ENCODE data around the gene SYK. TPM values are rescaled to one million over a fixed set of nuclear protein-coding genes. Genes with fewer than 3 reads are reported as not detected.
"Not testable (repeated sequence)": the region's sequence is repeated elsewhere in the genome, so short reads cannot be mapped to it uniquely, and the experiment has no call there.

The SYK gene
- total RNA-seq (2014; rRNA removed; shearing (Covaris generic)): 0.76 and 0.99 TPM in 2 replicates

GRCh38 chr9:90801241-90801972 lies at the start of gene SYK:
SYK (plus strand) TSS chr9:90801819; CDS start chr9:90843899, 42,080 bp downstream.
- DNase-seq (ENCODE audit: low spot score): no peak

GRCh38 chr9:90755514-90756371 lies 45.9 kb upstream of the SYK start:
- DNase-seq (ENCODE audit: low spot score): peak; percentile 24

GRCh38 chr9:90760577-90760976 lies 41.0 kb upstream of the SYK start:
- DNase-seq (ENCODE audit: low spot score): not testable (repeated sequence)

DNA sequence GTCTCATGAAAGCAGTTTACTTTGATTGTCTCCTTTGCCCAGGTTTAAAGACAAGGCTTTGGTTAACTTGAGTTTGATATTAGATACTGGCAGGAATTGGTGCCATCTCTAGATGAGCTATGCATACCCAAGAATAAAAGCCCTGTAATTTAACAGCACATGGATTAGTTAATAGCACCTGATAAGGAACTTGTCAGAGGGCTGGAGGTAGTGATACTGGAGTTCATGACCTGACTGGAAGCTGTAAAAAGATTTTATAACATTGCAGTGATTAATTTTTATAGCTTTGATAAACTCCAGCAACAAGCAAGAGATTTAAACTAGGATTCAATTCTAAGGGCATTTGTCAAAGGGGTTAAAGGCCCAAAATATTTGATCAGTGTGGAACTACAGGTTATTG lies 34.9 kb upstream of the SYK start:
- DNase-seq (ENCODE audit: low spot score): no peak

DNA sequence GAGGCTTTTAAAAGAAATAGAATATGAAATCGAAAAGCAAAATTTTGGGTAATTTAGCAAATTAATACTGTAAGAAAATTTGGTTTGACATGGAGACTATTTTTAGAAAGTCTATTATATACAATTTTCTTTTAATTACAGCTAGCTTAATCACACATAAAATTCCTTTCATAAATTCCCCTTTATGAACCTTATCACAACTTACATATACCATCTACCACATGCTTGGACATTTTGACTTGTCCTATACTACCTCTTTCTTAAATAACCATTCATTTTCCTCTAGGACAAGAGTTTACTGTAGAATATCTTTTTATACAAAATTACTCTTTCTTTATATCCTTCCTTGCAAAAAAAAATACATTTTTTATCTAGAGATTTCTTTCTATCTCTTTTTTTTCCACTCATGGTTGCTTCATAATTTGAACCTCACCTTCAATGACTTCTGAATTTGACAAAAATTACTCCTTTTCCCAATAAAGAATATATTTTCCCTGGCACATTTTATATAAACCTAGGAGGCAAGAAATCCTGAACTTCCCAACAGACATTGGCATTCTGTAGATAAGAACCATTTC lies 34.0 kb upstream of the SYK start:
- no peak for DNase-seq (ENCODE audit: low spot score)

DNA sequence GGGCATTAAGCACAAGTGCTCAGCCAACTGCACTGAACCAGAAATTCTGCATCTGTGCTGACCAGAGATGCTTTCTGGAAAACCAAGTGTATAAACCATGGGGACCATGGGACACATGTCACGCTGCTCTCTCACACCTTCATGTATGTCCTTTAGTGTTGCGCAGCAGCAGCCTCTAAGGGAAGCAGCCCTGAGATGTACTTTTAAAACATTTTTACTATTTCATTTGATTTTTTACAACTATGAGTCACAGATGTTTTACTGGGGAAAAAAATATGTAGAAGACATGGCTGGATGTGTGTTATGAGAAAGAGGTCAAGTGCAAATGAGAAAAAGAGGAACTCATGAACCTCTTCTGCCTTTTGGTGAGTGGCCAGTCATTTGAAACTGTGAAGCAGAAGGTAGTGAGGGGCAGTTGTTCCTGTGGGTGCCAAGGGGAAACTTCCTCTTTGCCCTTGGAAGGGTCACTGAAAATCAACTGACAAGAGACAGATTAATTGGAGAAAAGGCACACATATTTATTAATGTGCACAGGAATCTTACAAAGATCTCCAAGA lies 31.4 kb upstream of the SYK start:
- no peak for DNase-seq (ENCODE audit: low spot score)

DNA sequence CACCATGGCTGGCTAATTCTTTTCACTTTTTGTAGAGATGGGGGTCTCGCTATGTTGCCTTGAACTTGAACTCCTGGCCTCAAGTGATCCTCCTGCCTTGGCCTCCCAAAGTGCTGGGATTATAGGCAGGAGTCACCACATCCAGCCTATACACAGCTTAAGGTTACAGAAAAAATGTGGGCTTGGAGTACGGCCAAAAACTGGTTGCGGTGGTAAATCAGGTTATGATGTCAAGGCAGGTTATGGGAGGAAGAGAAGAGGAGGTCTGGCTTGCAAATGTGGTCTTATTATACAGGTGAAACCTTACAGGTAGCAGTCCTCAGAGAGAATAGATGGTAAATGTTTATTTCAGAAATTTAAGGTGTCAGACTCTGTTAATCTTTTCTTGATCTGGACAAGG lies 30.7 kb upstream of the SYK start:
- no peak for DNase-seq (ENCODE audit: low spot score)

DNA sequence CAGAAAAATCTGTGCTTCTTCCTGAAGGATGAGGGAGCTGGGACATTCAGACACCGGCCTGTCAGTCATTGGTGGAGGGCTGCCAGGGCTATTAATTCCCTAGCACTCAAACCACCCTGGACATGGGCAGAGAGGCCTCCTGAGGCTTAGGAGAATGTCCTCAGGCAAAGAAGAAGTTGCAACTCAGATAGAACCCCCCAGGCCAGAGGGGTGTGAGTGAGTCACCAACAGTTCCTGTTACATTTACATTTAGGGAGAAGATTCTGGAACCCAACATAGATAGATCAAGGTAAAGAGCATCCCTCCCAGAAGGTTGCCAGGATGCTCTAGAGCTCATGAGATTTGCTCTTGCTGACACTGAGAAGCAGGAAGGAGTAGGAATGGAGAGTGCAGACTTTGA lies 29.2 kb upstream of the SYK start:
- DNase-seq (ENCODE audit: low spot score): no peak

DNA sequence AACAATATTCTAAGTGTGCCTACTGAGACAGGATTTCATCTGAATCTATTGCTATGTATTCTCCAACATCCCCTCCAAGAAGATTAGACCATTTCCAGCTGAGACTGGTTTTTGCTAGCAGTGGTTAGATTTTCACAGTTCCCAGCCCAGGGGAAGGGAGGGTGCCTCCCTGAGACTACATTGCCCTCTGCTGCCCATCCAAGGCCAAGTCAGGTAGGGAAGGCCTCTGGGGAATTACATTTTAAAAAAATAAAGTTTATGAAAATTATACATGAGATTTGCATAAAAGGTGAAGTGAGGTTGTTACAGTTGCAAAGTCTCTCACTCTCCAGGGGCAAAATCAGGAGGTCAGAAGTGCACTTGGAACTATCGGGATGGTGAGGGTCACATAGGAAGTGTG lies 28.0 kb upstream of the SYK start:
- DNase-seq (ENCODE audit: low spot score): no peak

DNA sequence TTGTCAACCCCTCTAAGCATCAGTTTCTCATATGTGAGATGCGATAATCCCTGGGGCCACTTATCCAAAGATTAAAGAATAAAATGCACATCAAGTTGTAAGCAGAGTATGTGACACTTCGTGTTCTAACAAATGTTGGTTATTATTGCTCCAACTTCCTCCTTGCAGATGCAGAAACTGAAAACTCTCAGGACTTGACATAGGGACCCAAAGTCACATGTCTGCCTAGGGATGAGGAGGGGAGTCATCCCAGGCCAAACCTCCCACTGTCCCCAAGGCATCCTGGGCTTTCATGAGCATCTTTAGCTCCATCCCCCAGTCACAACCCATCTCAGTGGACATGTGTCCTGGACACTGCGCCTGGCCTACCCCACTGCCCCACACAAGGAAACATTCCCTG lies 27.5 kb upstream of the SYK start:
- no peak for DNase-seq (ENCODE audit: low spot score)

DNA sequence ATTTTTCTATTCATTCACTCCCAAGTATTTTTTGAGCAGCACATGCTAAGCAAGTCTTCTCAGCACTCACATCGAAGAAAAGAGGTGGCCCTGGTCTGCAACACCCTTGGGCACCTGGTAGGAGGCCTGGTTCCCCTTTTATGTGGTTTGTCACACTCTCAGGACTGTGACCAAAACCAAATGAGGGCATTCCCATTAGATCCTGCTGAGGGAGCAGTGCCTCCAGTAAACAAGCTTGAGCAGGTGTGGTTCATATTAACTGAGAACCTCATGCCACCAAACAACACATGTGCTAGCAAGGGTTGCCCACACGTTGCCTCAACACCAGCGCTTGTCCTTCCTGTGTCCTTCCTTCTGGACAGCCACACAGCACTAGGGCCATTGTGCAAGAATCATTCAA lies 26.9 kb upstream of the SYK start:
- no peak for DNase-seq (ENCODE audit: low spot score)

DNA sequence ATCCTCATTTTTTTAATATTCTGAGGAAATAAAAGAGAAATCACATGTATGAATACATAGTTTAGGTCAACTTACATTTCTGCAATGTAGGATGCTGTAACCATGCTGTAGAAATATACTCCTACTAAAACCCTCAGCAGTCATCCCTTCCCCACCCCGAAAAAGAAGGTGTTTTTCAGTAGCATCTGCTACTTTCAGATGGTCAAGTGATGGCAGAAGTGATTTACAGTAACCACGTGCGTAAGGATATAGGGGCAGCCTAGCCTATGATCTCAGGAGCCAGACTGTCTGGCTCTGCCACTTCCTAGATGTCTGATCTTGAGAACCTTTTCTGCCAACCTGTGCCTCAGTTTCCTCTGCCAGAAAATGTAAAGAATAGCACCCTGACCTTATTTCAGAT lies 26.0 kb upstream of the SYK start:
- no peak for DNase-seq (ENCODE audit: low spot score)

GRCh38 chr9:90778746-90779145 lies 22.9 kb upstream of the SYK start:
- DNase-seq (ENCODE audit: low spot score): no peak

DNA sequence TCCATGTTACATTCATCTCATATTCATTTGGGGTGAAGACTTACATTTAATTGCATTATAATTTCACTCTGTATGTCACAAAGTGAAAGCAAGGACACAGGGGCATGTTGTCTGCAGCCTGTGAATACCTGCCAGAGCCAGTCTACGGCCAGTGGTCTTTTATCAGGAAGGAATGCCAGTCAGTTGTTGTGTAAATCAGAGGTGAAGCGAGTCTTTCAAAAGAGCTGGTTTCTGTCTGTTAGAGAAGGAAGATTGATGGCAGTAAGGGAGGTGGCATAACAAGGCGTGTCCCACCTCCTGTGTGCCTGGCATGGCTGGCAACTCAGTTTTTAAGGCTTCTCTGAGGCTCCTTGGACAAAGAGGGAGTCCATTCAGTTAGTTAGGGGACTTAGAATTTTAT lies 18.1 kb upstream of the SYK start:
- no peak for DNase-seq (ENCODE audit: low spot score)

DNA sequence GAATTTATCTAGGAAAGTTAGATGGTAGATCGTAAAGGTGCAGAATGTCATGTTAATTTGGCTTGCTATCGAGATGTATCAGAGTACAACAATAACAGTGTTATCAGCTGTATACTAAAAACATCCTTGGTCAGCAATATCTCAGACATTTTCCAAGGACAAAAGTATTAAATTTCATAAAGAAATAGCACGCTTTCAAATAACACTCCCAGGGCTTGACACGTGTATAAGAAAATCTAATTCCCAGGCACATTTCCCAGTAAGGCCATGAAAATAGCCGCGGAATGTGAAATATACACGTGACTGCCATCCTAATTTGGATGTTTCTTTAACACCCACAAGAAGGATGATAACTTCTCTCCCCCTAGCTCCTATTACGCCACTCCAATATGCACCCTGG lies 17.7 kb upstream of the SYK start:
- DNase-seq (ENCODE audit: low spot score): no peak

DNA sequence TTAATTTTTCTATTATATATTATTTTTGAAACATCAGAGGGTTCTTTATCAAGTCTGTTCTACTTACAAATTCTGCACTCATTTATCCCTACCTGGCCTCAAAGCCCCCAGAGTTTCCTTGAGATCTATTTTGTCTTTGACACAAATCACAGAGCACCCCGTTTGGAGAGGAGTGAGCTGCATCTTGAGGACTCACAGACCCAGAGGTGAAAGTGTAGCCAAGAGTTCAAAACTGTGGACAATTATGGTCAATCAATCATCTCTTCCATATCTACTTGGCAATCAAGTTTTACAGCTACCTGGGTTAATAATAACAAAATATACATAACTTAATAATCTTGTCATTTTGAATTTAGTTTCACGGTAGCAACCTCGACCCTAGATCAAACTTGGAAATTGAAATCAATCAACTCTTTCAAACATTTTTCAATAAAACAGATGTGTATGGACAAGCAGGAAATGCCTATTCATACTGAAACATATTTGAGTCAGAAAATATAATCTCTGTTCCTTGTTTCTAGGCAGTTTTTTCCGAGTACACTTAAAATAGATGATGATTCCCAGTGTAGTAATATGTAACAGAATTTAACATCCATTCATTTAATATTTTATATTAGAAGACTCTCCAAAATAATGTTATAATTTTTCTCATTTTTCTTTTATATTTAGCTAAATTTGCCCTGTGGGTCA lies 13.7 kb upstream of the SYK start:
- DNase-seq (ENCODE audit: low spot score): no peak

- DNase-seq (ENCODE audit: low spot score): not testable (repeated sequence)
Measured at GRCh38 chr9:90788527-90788926, 13.1 kb upstream of the SYK start.

DNA sequence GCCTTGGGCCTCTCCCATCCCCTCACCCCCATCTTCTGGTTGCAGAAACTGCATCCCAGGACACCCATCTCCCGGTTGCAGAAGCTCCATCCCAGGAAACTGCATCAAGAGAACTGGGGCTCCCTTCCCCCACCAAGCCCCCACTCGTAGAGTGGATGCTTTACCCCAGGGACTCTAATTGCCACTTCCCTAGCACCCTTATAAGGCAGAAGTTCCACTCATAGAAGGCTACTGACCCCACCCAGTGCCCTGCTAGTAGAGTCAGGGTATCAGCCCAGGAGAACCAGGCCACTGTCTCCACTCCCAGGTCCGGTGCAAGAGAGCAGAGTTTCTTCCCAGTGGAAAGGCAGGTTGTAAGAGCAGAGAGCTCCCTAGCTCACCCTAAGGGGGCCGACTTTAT lies 12.2 kb upstream of the SYK start:
- no peak for DNase-seq (ENCODE audit: low spot score)

GRCh38 chr9:90789862-90790261 lies 11.8 kb upstream of the SYK start:
- no peak for DNase-seq (ENCODE audit: low spot score)

GRCh38 chr9:90793024-90793423 lies 8.6 kb upstream of the SYK start:
- not testable (repeated sequence) for DNase-seq (ENCODE audit: low spot score)

GRCh38 chr9:90793729-90794128 lies 7.9 kb upstream of the SYK start:
- no peak for DNase-seq (ENCODE audit: low spot score)

DNA sequence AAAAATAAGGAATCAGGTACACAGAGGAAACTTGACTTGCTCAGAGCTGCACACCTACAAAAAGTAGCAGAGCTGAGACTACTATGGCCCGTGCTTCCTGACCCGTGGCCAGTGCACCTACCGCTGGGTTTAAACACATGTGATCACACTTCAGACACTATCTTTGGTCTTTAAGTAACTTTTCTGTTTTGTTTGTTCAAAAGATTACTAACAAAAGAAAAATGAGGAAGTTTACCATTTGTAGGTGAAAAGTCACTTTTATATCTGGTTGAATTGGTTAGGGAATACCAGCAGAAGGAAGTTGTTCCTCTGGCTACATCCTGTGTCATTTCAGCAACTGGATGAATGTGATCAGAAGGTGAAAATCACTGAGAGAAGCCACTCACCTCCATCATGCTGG lies 6.5 kb upstream of the SYK start:
- no peak for DNase-seq (ENCODE audit: low spot score)
